22Rv1 (cell line): ENCODE data around the gene YKT6.

Experiments
- H3K27ac ChIP-seq: fragments of 450-650 bp; 2 replicates; pipeline ENCODE4 v1.5.1; 2017
- CTCF ChIP-seq: fragments of 450-650 bp; IDR thresholded peaks from 2 replicates; pipeline ENCODE4 v1.5.1; 2017; ENCODE audit warnings: mild to moderate bottlenecking
- ZFX ChIP-seq: fragments of 450-650 bp; IDR thresholded peaks from 2 replicates; pipeline ENCODE4 v1.6.1; 2017; ENCODE audit warnings: antibody characterized with exemption, borderline replicate concordance

Gene YKT6

GRCh38 chr7:44226396-44226753 lies 25.6 kb downstream of the YKT6 start:
- H3K27ac ChIP-seq = no peak overlapping the region

GRCh38 chr7:44227911-44228310 lies 27.1 kb downstream of the YKT6 start:
- TF ChIP-seq ZFX (no peak), CTCF (no peak)
- no peak overlapping the region for H3K27ac ChIP-seq

More at GRCh38 chr7:44226396-44226753, 25.6 kb downstream of the YKT6 start:
- TF ChIP-seq CTCF (no peak), ZFX (no peak)

- TF ChIP-seq ZFX (no peak), CTCF (no peak)
- no peak overlapping the region for H3K27ac ChIP-seq
Observed at GRCh38 chr7:44228571-44229350, 28.0 kb downstream of the YKT6 start.

- H3K27ac ChIP-seq = no peak overlapping the region
- TF ChIP-seq CTCF (no peak), ZFX (no peak)
Observed at GRCh38 chr7:44229546-44230105, 28.8 kb downstream of the YKT6 start.

GRCh38 chr7:44230286-44230685 lies 29.5 kb downstream of the YKT6 start:
- TF ChIP-seq ZFX = no peak
- TF ChIP-seq CTCF = no peak
- H3K27ac ChIP-seq = no peak overlapping the region

GRCh38 chr7:44231088-44231487 lies 30.3 kb downstream of the YKT6 start:
- H3K27ac ChIP-seq = no peak overlapping the region
- TF ChIP-seq CTCF (no peak), ZFX (no peak)

GRCh38 chr7:44232396-44232795 lies 31.6 kb downstream of the YKT6 start:
- H3K27ac ChIP-seq = no peak overlapping the region
- TF ChIP-seq ZFX (no peak), CTCF (no peak)
